HG03060 (cell line): ENCODE data around the gene HEYL.
"Not testable (repeated sequence)": the region's sequence is repeated elsewhere in the genome, so short reads cannot be mapped to it uniquely, and the experiment has no call there.

ENCODE experiments used
- ATAC-seq: cut with Tn5 transposase; IDR thresholded peaks from one replicate; pipeline ENCODE4 v1.9.1; 2021; ENCODE audit warnings: low read depth, moderate number of reproducible peaks; ENCODE audit not compliant: unreplicated experiment

HEYL gene

GRCh38 chr1:39614488-39614887 lies 25.0 kb downstream of the HEYL start:
- ATAC-seq = no peak

GRCh38 chr1:39613250-39613649 lies 26.2 kb downstream of the HEYL start:
- no peak for ATAC-seq

GRCh38 chr1:39609618-39610331 lies 29.7 kb downstream of the HEYL start:
- ATAC-seq = no peak

- ATAC-seq = no peak
Observed at GRCh38 chr1:39608921-39609320, 30.5 kb downstream of the HEYL start.

- not testable (repeated sequence) for ATAC-seq
Observed at GRCh38 chr1:39603677-39604076, 35.8 kb downstream of the HEYL start.

- not testable (repeated sequence) for ATAC-seq
Observed at GRCh38 chr1:39601667-39602255, 37.7 kb downstream of the HEYL start.

GRCh38 chr1:39596163-39596562 lies 43.3 kb downstream of the HEYL start:
- ATAC-seq = no peak

GRCh38 chr1:39593386-39593785 lies 46.1 kb downstream of the HEYL start:
- ATAC-seq = no peak

- no peak for ATAC-seq
Observed at GRCh38 chr1:39592069-39592468, 47.4 kb downstream of the HEYL start.

GRCh38 chr1:39590546-39590945 lies 48.9 kb downstream of the HEYL start:
- ATAC-seq = no peak

GRCh38 chr1:39585933-39586332 lies 53.5 kb downstream of the HEYL start:
- no peak for ATAC-seq

- no peak for ATAC-seq
Observed at GRCh38 chr1:39576016-39576657, 63.3 kb downstream of the HEYL start.

GRCh38 chr1:39575191-39576015 lies 64.0 kb downstream of the HEYL start:
- ATAC-seq = no peak

- ATAC-seq = no peak
Observed at GRCh38 chr1:39574646-39575045, 64.8 kb downstream of the HEYL start.
